PC-9 (cell line): Measurements from ENCODE around the gene ALAS2.

Experiments used
- CTCF ChIP-seq: fragments of 200-600 bp; sonication (generic); conservative IDR thresholded peaks from 2 replicates; pipeline ENCODE4 v1.6.1; 2017; ENCODE audit warnings: mixed run types, antibody characterized with exemption, mild to moderate bottlenecking, moderate library complexity
- EZH2 ChIP-seq: fragments of 200-600 bp; sonication (generic); IDR thresholded peaks from 2 replicates; pipeline ENCODE4 v1.8.0; 2017; ENCODE audit warnings: antibody characterized with exemption, low read depth

- TF ChIP-seq CTCF (no peak), EZH2 (no peak)
These were observed 15.9 kb downstream of the ALAS2 start for GRCh38 chrX:55014897-55015299.
